ENCODE data around the gene C3orf20.

C3orf20 gene

GRCh38 chr3:14718539-14718938 is 43.6 kb downstream of the C3orf20 start:
- no peak for ATAC-seq
- no peak for TF ChIP-seq ZNF565 (CRISPR knock-in tag; conservative IDR thresholded peaks at IDR 0.05; ENCODE audit: low read depth)
- TF ChIP-seq ESRRG (CRISPR knock-in tag; IDR thresholded peaks at IDR 0.05) = no peak
- no peak for TF ChIP-seq ISL1 (CRISPR knock-in tag; IDR thresholded peaks at IDR 0.05)
- no peak for TF ChIP-seq ZFP3 (CRISPR knock-in tag; IDR thresholded peaks at IDR 0.05)
- no peak for TF ChIP-seq RARB (CRISPR knock-in tag; IDR thresholded peaks at IDR 0.05)
- no peak for TF ChIP-seq POU6F1 (CRISPR knock-in tag; IDR thresholded peaks at IDR 0.05; ENCODE audit: borderline replicate concordance, low read depth)
- no peak for TF ChIP-seq TOX (CRISPR knock-in tag; IDR thresholded peaks at IDR 0.05; ENCODE audit: borderline replicate concordance)
- TF ChIP-seq SNAI2 (CRISPR knock-in tag; IDR thresholded peaks at IDR 0.05) = no peak
- no peak for TF ChIP-seq PATZ1 (CRISPR knock-in tag; IDR thresholded peaks at IDR 0.05; ENCODE audit: borderline replicate concordance)

GRCh38 chr3:14719006-14719405 is 44.1 kb downstream of the C3orf20 start:
- no peak for ATAC-seq
- TF ChIP-seq POU6F1 (CRISPR knock-in tag; IDR thresholded peaks at IDR 0.05; ENCODE audit: borderline replicate concordance, low read depth) = no peak
- no peak for TF ChIP-seq CSRNP3 (CRISPR knock-in tag; IDR thresholded peaks at IDR 0.05)
- no peak for TF ChIP-seq OSR1 (CRISPR knock-in tag; IDR thresholded peaks at IDR 0.05)
- TF ChIP-seq SNAI2 (CRISPR knock-in tag; IDR thresholded peaks at IDR 0.05) = no peak

- ATAC-seq = no peak
- TF ChIP-seq TSHZ2 (CRISPR knock-in tag; IDR thresholded peaks at IDR 0.05) = no peak
- TF ChIP-seq TCF4 (CRISPR knock-in tag; IDR thresholded peaks at IDR 0.05; ENCODE audit: borderline replicate concordance) = no peak
- TF ChIP-seq TOX (CRISPR knock-in tag; IDR thresholded peaks at IDR 0.05; ENCODE audit: borderline replicate concordance) = no peak
- no peak for TF ChIP-seq POU6F1 (CRISPR knock-in tag; IDR thresholded peaks at IDR 0.05; ENCODE audit: borderline replicate concordance, low read depth)
These were observed 46.4 kb downstream of the C3orf20 start for GRCh38 chr3:14721126-14721864.

GRCh38 chr3:14725013-14725412 is 50.1 kb downstream of the C3orf20 start:
- no peak for TF ChIP-seq ZNF70 (CRISPR knock-in tag; IDR thresholded peaks at IDR 0.05)
- no peak for TF ChIP-seq TOX (CRISPR knock-in tag; IDR thresholded peaks at IDR 0.05; ENCODE audit: borderline replicate concordance)
- TF ChIP-seq ZFP30 (CRISPR knock-in tag; IDR thresholded peaks at IDR 0.05) = no peak
- TF ChIP-seq ARNTL (CRISPR knock-in tag; IDR thresholded peaks at IDR 0.05; ENCODE audit: borderline replicate concordance, low read depth) = no peak
- no peak for TF ChIP-seq ZNF8 (CRISPR knock-in tag; IDR thresholded peaks at IDR 0.05)
- no peak for TF ChIP-seq BACH2 (CRISPR knock-in tag; IDR thresholded peaks at IDR 0.05; ENCODE audit: borderline replicate concordance)
- no peak for TF ChIP-seq ZNF565 (CRISPR knock-in tag; conservative IDR thresholded peaks at IDR 0.05; ENCODE audit: low read depth)
- no peak for TF ChIP-seq TCF4 (CRISPR knock-in tag; IDR thresholded peaks at IDR 0.05; ENCODE audit: borderline replicate concordance)
- TF ChIP-seq ISL1 (CRISPR knock-in tag; IDR thresholded peaks at IDR 0.05) = no peak
- no peak for ATAC-seq
